Ovary (tissue), 9 donors: ENCODE data around the gene DTD1. TPM values are rescaled to one million over a fixed set of nuclear protein-coding genes. Genes with fewer than 3 reads are reported as not detected.
"Not testable (repeated sequence)": the region's sequence is repeated elsewhere in the genome, so short reads cannot be mapped to it uniquely, and the experiment has no call there.

Experiments
- DNase-seq, 5 donors: peaks; one replicate each; pipeline ENCODE4 v3.0.0-alpha.2; 2019 to 2020
- H3K27ac ChIP-seq, 2 donors: fragments of 200-600 bp; one replicate each; pipeline versions ENCODE4 v1.5.1 to v1.8.0; 2019 to 2022
- H3K27me3 ChIP-seq: fragments of 200-600 bp; one replicate; pipeline ENCODE4 v1.8.0; 2022
- H3K36me3 ChIP-seq: fragments of 200-600 bp; sonication (generic); one replicate; pipeline ENCODE4 v1.5.1; 2019
- H3K4me1 ChIP-seq: one replicate; pipeline ENCODE4 v1.8.1; 2013; ENCODE audit warnings: mild to moderate bottlenecking, moderate library complexity; ENCODE audit not compliant: insufficient read depth
- H3K4me3 ChIP-seq: fragments of 200-600 bp; sonication (generic); one replicate; pipeline ENCODE4 v1.5.1; 2017
- H3K9me3 ChIP-seq, 2 donors: fragments of 200-600 bp in 1 of 2; sonication (generic) in 1 of 2; one replicate each; pipeline versions ENCODE4 v1.5.1 to v1.8.1; 2013 to 2019; ENCODE audit warnings: mild to moderate bottlenecking in 1 of 2, moderate library complexity in 1 of 2
- EP300 ChIP-seq: sonication (generic); formaldehyde crosslinking; IDR thresholded peaks from one replicate; pipeline ENCODE4 v1.6.1; 2017; ENCODE audit warnings: antibody characterized with exemption
- POLR2A ChIP-seq: fragments of 450-650 bp; IDR thresholded peaks from one replicate; pipeline ENCODE4 v1.6.1; 2017; ENCODE audit warnings: antibody characterized with exemption, mild to moderate bottlenecking, moderate library complexity
- WGBS, 3 donors: extraction: QIAGEN DNeasy Blood & Tissue Kit in 1 of 3; methylation state at CpG; one replicate each; pipeline versions ENCODE4 v1.1.5 to v1.1.7; 2013 to 2017; 5-methylcytosine and 5-hydroxymethylcytosine counted together
- intact Hi-C, 4 donors: fragments of 100-400 bp; cut with DNase I; formaldehyde crosslinking; loops; one replicate each; pipeline versions ENCODE4 v1.11.0 to v1.15.1; 2022 to 2023
- polyA plus RNA-seq, 2 donors: library from polyadenylated mRNA; stranded (reverse); fragments of 200-250 nt in 1 of 2; fragments of 350-450 nt in 1 of 2; fragmentation: Illumina TruSeq in 1 of 2; extraction: RNeasy Lipid Tissue Mini Kit (QIAGEN cat#74804) in 1 of 2; gene quantifications; one replicate each; pipeline ENCODE4 v1.2.3, GENCODE V29; 2013 to 2014
- total RNA-seq, 7 donors: library from RNA; depleted of rRNA in 2 of 7; stranded (reverse); fragments of >200 nt in 2 of 7; fragmentation: NEBNext Ultra II Directional in 3 of 7; extraction: Animal tissue kit (Norgen Biotek cat#: 25700) in 3 of 7; gene quantifications; one replicate each; pipeline versions ENCODE4 v1.1.0 to v1.2.4, GENCODE V29; 2016 to 2023
- TF ChIP-seq, protein P1 (sequence below), 3 donors: fragments of 450-650 bp in 2 of 3; fragments of 200-600 bp in 1 of 3; IDR thresholded peaks; one replicate each; pipeline versions ENCODE4 v1.5.1 to v1.8.0; 2016 to 2022; ENCODE audit warnings: antibody characterized with exemption in 3 of 3, mild to moderate bottlenecking in 1 of 3
- donor health status: DM: no; HTN: no; CAD: no; lungs with moderate emphysema.
- donor health status: DM: no; HTN: no; CAD: no.
- donor health status: Bipolar disorder and iron deficiency.
- donor health status: DM: yes; HTN: yes; CAD: no.
- donor health status: DM: no; HTN: no; CAD: no.
- donor health status: DM: yes; HTN: yes; CAD: no.

DTD1 gene
- total and polyA plus RNA-seq, 9 donors, result 12.4 to 36.5 (median 22.7) TPM

DNA sequence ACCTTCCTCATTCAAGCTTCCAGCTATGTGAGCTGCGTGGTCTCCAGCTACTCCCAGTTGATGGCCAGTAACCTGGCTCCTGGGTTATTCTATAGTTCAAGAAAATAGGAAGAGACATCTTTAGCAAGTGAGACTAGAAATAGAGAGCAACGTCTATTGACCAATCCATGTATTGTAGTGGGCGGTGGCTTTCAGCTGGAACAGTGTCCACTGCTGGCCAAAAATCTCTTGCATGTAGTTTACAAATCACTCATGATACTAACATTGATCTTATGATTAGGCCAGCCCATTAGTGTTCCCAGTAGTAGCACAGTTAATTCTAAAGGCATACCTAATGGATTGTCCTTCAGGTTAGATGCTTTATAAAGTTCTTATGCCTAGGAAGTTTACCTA lies 166.8 kb downstream of the DTD1 start:
- WGBS, 3 donors, result 84 to 93% (median 92%) methylated on average over 3 of the region's 3 CpGs
- TF ChIP-seq POLR2A (no peak), EP300 (no peak)
- TF ChIP-seq, protein P1, sequence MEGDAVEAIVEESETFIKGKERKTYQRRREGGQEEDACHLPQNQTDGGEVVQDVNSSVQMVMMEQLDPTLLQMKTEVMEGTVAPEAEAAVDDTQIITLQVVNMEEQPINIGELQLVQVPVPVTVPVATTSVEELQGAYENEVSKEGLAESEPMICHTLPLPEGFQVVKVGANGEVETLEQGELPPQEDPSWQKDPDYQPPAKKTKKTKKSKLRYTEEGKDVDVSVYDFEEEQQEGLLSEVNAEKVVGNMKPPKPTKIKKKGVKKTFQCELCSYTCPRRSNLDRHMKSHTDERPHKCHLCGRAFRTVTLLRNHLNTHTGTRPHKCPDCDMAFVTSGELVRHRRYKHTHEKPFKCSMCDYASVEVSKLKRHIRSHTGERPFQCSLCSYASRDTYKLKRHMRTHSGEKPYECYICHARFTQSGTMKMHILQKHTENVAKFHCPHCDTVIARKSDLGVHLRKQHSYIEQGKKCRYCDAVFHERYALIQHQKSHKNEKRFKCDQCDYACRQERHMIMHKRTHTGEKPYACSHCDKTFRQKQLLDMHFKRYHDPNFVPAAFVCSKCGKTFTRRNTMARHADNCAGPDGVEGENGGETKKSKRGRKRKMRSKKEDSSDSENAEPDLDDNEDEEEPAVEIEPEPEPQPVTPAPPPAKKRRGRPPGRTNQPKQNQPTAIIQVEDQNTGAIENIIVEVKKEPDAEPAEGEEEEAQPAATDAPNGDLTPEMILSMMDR (IDR thresholded peaks at IDR 0.05), result no peak
- Histone ChIP-seq H3K4me1 (peaks cover 3% of the 10 kb centered on the region), H3K27ac (no peak overlapping the region), H3K27me3 (no peaks in the 10 kb centered on the region), H3K4me3 (no peak overlapping the region), H3K9me3 (no peaks in the 10 kb centered on the region), H3K36me3 (no peaks in the 10 kb centered on the region)
- DNase-seq, result no peak
- intact Hi-C loops, result no loop called here

DNA sequence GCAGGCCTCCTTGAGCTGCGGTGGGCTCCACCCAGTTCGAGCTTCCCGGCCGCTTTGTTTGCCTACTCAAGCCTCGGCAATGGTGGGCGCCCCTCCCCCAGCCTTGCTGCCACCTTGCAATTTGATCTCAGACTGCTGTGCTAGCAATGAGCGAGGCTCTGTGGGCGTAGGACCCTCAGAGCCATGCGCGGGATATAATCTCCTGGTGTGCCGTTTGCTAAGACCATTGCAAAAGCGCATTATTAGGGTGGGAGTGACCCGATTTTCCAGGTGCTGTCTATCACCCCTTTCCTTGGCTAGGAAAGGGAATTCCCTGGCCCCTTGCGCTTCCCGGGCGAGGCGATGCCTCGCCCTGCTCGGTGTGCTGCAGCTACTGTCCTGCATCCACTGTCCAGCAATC lies 173.0 kb downstream of the DTD1 start:
- intact Hi-C loops, H3K27ac ChIP-seq, H3K4me1 ChIP-seq, H3K36me3 ChIP-seq, H3K4me3 ChIP-seq, DNase-seq, H3K9me3 ChIP-seq, H3K27me3 ChIP-seq: not testable (repeated sequence)
- WGBS, 3 donors, result 92 to 97% (median 96%) methylated on average over 19 of the region's 19 CpGs

DNA sequence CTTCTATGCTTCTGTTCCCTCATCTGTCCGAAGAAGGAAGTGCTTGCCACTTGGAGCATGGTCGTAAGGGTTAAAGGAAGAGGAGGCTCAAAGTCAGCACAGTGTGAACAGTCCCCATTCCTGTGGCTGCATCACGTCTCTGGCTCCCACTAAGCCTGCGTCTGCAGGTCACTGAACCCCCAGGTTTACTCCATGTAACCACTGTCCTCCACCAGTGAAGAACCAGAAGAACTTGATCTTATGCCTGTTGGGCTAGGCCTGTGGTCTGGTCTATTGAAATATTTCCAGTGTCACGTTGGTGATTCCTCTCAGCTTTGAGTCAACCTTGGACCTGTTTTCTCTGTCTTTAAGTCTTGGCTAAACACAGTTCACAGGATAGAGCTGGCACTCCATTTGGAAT lies 179.8 kb downstream of the DTD1 start:
- no peaks in the 10 kb centered on the region for H3K4me1 ChIP-seq
- 65 to 83% (median 80%) methylated on average over 5 of the region's 5 CpGs for WGBS, 3 donors
- H3K4me3 ChIP-seq, result no peak overlapping the region
- intact Hi-C loops, result no loop called here
- H3K27ac ChIP-seq, result no peak overlapping the region
- no peaks in the 10 kb centered on the region for H3K27me3 ChIP-seq
- H3K9me3 ChIP-seq, result no peaks in the 10 kb centered on the region
- no peaks in the 10 kb centered on the region for H3K36me3 ChIP-seq
- TF ChIP-seq EP300 (no peak), POLR2A (no peak)
- TF ChIP-seq, protein P1 (IDR thresholded peaks at IDR 0.05), result no peak
- no peak for DNase-seq

DNA sequence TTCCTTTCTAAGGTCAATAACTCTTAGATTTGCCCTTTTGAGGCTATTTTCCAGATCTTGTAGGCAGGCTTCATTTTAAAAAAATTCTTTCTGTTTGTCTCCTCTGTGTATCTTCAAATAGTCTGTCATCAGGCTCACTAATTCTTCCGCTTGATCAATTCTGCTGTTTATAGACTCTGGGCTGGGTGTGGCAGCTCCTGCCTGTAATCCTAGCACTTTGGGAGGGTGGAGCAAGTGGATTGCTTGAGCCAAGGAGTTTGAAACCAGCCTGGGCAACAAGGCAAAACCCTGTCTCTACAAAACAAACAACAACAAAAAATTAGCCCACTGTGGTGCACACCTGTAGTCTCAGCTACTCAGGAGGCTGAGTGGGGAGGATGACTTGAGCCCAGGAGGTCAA lies 185.7 kb downstream of the DTD1 start:
- H3K27ac ChIP-seq, result no peak overlapping the region
- no peak overlapping the region for H3K4me3 ChIP-seq
- H3K36me3 ChIP-seq, result no peaks in the 10 kb centered on the region
- DNase-seq, result no peak
- TF ChIP-seq, protein P1 (IDR thresholded peaks at IDR 0.05), result no peak
- TF ChIP-seq EP300 (no peak), POLR2A (no peak)
- intact Hi-C loops, result no loop called here
- no peaks in the 10 kb centered on the region for H3K4me1 ChIP-seq
- no peaks in the 10 kb centered on the region for H3K9me3 ChIP-seq
- H3K27me3 ChIP-seq, result no peaks in the 10 kb centered on the region
- WGBS, 3 donors, result 97 to 100% (median 99%) methylated on average over 1 of the region's 1 CpG

DNA sequence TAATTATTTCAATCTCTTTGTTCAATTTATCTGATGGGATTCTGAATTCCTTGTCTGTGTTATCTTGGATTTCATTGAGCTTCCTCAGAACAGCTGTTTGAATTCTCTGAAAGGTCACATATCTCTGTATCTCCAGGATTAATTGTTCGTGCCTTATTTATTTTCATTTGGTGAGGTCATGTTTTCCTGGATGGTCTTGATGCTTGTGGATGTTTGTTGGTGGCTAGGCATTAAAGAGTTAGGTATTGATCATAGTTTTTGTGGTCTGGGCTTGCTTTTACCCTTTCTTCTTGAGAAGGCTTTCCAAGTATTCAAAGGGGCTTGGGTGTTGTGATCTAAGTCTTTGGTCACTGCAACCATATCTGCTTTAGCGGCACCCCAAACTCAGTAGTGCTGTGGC lies 186.4 kb downstream of the DTD1 start:
- Histone ChIP-seq H3K36me3 (no peaks in the 10 kb centered on the region), H3K27ac (no peak overlapping the region), H3K4me3 (no peak overlapping the region), H3K9me3 (no peaks in the 10 kb centered on the region), H3K27me3 (no peaks in the 10 kb centered on the region), H3K4me1 (no peaks in the 10 kb centered on the region)
- DNase-seq, result no peak
- intact Hi-C loops, result no loop called here
- TF ChIP-seq POLR2A, result no peak
- TF ChIP-seq, protein P1 (IDR thresholded peaks at IDR 0.05), result no peak
- TF ChIP-seq EP300, result no peak
- 70 to 74% (median 73%) methylated on average over 2 of the region's 2 CpGs for WGBS, 3 donors
